Ovary (tissue), 3 donors: Measurements from ENCODE around the gene XBP1.

Experiments used
- EP300 ChIP-seq: sonication (generic); formaldehyde crosslinking; IDR thresholded peaks from one replicate; pipeline ENCODE4 v1.6.1; 2017; ENCODE audit warnings: antibody characterized with exemption
- POLR2A ChIP-seq: fragments of 450-650 bp; IDR thresholded peaks from one replicate; pipeline ENCODE4 v1.6.1; 2017; ENCODE audit warnings: antibody characterized with exemption, mild to moderate bottlenecking, moderate library complexity
- TF ChIP-seq, protein P1 (sequence below), 3 donors: fragments of 450-650 bp in 2 of 3; fragments of 200-600 bp in 1 of 3; IDR thresholded peaks; one replicate each; pipeline versions ENCODE4 v1.5.1 to v1.8.0; 2016 to 2022; ENCODE audit warnings: antibody characterized with exemption in 3 of 3, mild to moderate bottlenecking in 1 of 3
- donor health status: DM: no; HTN: no; CAD: no.

- no peak for TF ChIP-seq POLR2A
- TF ChIP-seq, protein P1, sequence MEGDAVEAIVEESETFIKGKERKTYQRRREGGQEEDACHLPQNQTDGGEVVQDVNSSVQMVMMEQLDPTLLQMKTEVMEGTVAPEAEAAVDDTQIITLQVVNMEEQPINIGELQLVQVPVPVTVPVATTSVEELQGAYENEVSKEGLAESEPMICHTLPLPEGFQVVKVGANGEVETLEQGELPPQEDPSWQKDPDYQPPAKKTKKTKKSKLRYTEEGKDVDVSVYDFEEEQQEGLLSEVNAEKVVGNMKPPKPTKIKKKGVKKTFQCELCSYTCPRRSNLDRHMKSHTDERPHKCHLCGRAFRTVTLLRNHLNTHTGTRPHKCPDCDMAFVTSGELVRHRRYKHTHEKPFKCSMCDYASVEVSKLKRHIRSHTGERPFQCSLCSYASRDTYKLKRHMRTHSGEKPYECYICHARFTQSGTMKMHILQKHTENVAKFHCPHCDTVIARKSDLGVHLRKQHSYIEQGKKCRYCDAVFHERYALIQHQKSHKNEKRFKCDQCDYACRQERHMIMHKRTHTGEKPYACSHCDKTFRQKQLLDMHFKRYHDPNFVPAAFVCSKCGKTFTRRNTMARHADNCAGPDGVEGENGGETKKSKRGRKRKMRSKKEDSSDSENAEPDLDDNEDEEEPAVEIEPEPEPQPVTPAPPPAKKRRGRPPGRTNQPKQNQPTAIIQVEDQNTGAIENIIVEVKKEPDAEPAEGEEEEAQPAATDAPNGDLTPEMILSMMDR (IDR thresholded peaks at IDR 0.05), result no peak
- TF ChIP-seq EP300, result no peak
These were observed 16.7 kb upstream of the XBP1 start for GRCh38 chr22:28817064-28817463.
